Hepatocyte (in vitro differentiated cells): ENCODE results near the gene CBFA2T3. TPM values are rescaled to one million over a fixed set of nuclear protein-coding genes. Genes with fewer than 3 reads are reported as not detected.

Source experiments
- DNase-seq: peaks from one replicate; pipeline ENCODE4 v3.0.0-alpha.2; 2016; ENCODE audit warnings: low spot score
- H2AFZ ChIP-seq: fragments of 200-600 bp; sonication (generic); 2 replicates; pipeline ENCODE4 v1.6.0; 2016; ENCODE audit warnings: antibody characterized with exemption, mild to moderate bottlenecking
- H3K27ac ChIP-seq: fragments of 200-600 bp; sonication (generic); 2 replicates; pipeline ENCODE4 v1.5.1; 2016; ENCODE audit warnings: mild to moderate bottlenecking
- H3K27me3 ChIP-seq: fragments of 200-600 bp; sonication (generic); 2 replicates; pipeline ENCODE4 v1.6.1; 2016
- H3K36me3 ChIP-seq: fragments of 200-600 bp; sonication (generic); replicated peaks from 2 replicates; pipeline ENCODE4 v1.5.1; 2016; ENCODE audit warnings: low read depth; ENCODE audit not compliant: insufficient read depth
- H3K4me1 ChIP-seq: fragments of 200-600 bp; sonication (generic); 2 replicates; pipeline ENCODE4 v1.5.1; 2016; ENCODE audit warnings: mild to moderate bottlenecking, moderate library complexity; ENCODE audit not compliant: insufficient read depth
- H3K4me2 ChIP-seq: fragments of 200-600 bp; sonication (generic); 2 replicates; pipeline ENCODE4 v1.6.0; 2016
- H3K4me3 ChIP-seq: fragments of 200-600 bp; sonication (generic); 2 replicates; pipeline ENCODE4 v1.5.1; 2016; ENCODE audit warnings: mild to moderate bottlenecking
- H3K79me2 ChIP-seq: fragments of 200-600 bp; sonication (generic); 2 replicates; pipeline ENCODE4 v1.6.0; 2017; ENCODE audit warnings: mild to moderate bottlenecking
- H3K9me2 ChIP-seq: fragments of 200-600 bp; sonication (generic); replicated peaks from 2 replicates; pipeline ENCODE4 v1.6.0; 2017; ENCODE audit warnings: mild to moderate bottlenecking; ENCODE audit not compliant: insufficient read depth
- H3K9me3 ChIP-seq: fragments of 200-600 bp; sonication (generic); 2 replicates; pipeline ENCODE4 v1.5.1; 2016; ENCODE audit warnings: low read depth, mild to moderate bottlenecking
- H4K20me1 ChIP-seq: fragments of 200-600 bp; sonication (generic); 2 replicates; pipeline ENCODE4 v1.6.0; 2016; ENCODE audit warnings: mild to moderate bottlenecking; ENCODE audit not compliant: insufficient read depth, poor library complexity, severe bottlenecking
- EZH2 ChIP-seq: fragments of 200-600 bp; sonication (generic); IDR thresholded peaks from 2 replicates; pipeline ENCODE4 v1.6.1; 2016; ENCODE audit warnings: antibody characterized with exemption, mild to moderate bottlenecking, borderline replicate concordance
- EZH2phosphoT487 ChIP-seq: fragments of 200-600 bp; sonication (generic); IDR thresholded peaks from one replicate; pipeline ENCODE4 v1.6.1; 2018; ENCODE audit warnings: antibody characterized with exemption, mild to moderate bottlenecking, low read depth, moderate library complexity; ENCODE audit not compliant: unreplicated experiment, severe bottlenecking
- WGBS: methylation state at CpG from one replicate; pipeline ENCODE4 v1.1.6; 2016; ENCODE audit warnings: low lambda C conversion rate; ENCODE audit errors: missing lambda C conversion rate; 5-methylcytosine and 5-hydroxymethylcytosine counted together
- polyA plus RNA-seq: library from polyadenylated mRNA; unstranded; fragments of >200 nt; fragmentation: Nextera tagmentation; extraction: Ambion mirVana; gene quantifications from 2 replicates; pipeline ENCODE4 v1.2.1, GENCODE V29; 2016
- total RNA-seq: library from RNA; depleted of rRNA; stranded (reverse); fragments of >200 nt; gene quantifications from 2 replicates; pipeline ENCODE4 v1.2.3, GENCODE V29; 2014
- TF ChIP-seq, protein P1 (sequence below): fragments of 200-600 bp; sonication (generic); IDR thresholded peaks from 2 replicates; pipeline ENCODE4 v1.5.1; 2016; ENCODE audit warnings: antibody characterized with exemption, mild to moderate bottlenecking; ENCODE audit not compliant: poor library complexity

Gene CBFA2T3
- total and polyA plus RNA-seq, 2 experiments from 2014 or later: 0.07 to 1.5 TPM

- H3K9me2 ChIP-seq: no peaks in the 10 kb centered on the region
- DNase-seq: no peak
- no peaks in the 10 kb centered on the region for H3K9me3 ChIP-seq
- 57% methylated on average over 9 of the region's 9 CpGs for WGBS
- no peak overlapping the region for H2AFZ ChIP-seq
- H3K4me1 ChIP-seq: no peaks in the 10 kb centered on the region
- H3K27ac ChIP-seq: no peak overlapping the region
- H3K27me3 ChIP-seq: peaks cover 6% of the 10 kb centered on the region
- no peaks in the 10 kb centered on the region for H3K79me2 ChIP-seq
- H4K20me1 ChIP-seq: no peaks in the 10 kb centered on the region
- H3K36me3 ChIP-seq: no peaks in the 10 kb centered on the region
- no peak overlapping the region for H3K4me2 ChIP-seq
- TF ChIP-seq EZH2 (no peak), EZH2phosphoT487 (no peak)
- TF ChIP-seq, protein P1, sequence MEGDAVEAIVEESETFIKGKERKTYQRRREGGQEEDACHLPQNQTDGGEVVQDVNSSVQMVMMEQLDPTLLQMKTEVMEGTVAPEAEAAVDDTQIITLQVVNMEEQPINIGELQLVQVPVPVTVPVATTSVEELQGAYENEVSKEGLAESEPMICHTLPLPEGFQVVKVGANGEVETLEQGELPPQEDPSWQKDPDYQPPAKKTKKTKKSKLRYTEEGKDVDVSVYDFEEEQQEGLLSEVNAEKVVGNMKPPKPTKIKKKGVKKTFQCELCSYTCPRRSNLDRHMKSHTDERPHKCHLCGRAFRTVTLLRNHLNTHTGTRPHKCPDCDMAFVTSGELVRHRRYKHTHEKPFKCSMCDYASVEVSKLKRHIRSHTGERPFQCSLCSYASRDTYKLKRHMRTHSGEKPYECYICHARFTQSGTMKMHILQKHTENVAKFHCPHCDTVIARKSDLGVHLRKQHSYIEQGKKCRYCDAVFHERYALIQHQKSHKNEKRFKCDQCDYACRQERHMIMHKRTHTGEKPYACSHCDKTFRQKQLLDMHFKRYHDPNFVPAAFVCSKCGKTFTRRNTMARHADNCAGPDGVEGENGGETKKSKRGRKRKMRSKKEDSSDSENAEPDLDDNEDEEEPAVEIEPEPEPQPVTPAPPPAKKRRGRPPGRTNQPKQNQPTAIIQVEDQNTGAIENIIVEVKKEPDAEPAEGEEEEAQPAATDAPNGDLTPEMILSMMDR: no peak
- H3K4me3 ChIP-seq: no peak overlapping the region
Observed at GRCh38 chr16:89007371-89008249, 30.6 kb upstream of the CBFA2T3 start.

DNA sequence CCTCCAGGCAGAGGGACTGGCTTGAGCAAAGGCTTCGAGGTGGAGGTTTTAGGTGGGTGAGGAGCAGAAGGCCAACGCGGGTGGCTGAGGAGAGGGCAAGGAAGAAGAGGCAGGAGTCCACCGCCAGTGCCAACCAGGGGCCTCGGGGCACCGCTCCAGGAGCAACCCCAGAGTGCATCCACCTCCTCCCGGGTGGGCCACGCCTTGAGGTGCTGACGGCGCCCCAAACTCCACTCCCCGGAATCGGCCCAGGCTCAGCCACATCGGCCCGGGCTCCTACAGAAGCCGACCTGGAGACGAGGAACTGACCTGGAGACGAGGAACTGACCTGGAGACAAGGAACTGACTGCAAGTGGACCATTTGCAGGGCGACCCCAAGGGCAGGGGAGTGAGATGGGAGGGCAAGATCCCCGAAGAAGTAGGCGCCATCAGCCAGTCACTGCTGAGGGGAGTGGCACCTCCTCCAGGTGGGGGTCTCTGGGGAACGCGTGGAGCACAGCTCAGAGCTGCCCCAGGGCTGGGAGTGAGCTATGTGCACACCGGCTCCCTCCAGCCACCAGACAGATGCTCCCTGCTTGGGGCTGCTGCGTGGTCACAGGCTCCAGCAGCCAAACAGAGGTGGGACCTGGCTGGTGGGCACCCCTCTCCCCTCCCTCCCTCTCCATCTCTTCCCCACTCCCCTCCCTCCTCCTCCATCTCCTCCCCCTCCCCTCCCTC is 29.2 kb upstream of the CBFA2T3 start:
- Histone ChIP-seq H3K27me3 (peaks cover 11% of the 10 kb centered on the region), H3K4me1 (no peaks in the 10 kb centered on the region), H3K9me2 (no peaks in the 10 kb centered on the region), H2AFZ (no peak overlapping the region), H3K36me3 (no peaks in the 10 kb centered on the region), H4K20me1 (no peaks in the 10 kb centered on the region), H3K27ac (no peak overlapping the region), H3K4me2 (no peak overlapping the region), H3K4me3 (no peak overlapping the region), H3K9me3 (no peaks in the 10 kb centered on the region), H3K79me2 (no peaks in the 10 kb centered on the region)
- TF ChIP-seq EZH2 (no peak), EZH2phosphoT487 (no peak)
- TF ChIP-seq, protein P1: no peak
- 82% methylated on average over 22 of the region's 24 CpGs for WGBS
- DNase-seq: no peak

DNA sequence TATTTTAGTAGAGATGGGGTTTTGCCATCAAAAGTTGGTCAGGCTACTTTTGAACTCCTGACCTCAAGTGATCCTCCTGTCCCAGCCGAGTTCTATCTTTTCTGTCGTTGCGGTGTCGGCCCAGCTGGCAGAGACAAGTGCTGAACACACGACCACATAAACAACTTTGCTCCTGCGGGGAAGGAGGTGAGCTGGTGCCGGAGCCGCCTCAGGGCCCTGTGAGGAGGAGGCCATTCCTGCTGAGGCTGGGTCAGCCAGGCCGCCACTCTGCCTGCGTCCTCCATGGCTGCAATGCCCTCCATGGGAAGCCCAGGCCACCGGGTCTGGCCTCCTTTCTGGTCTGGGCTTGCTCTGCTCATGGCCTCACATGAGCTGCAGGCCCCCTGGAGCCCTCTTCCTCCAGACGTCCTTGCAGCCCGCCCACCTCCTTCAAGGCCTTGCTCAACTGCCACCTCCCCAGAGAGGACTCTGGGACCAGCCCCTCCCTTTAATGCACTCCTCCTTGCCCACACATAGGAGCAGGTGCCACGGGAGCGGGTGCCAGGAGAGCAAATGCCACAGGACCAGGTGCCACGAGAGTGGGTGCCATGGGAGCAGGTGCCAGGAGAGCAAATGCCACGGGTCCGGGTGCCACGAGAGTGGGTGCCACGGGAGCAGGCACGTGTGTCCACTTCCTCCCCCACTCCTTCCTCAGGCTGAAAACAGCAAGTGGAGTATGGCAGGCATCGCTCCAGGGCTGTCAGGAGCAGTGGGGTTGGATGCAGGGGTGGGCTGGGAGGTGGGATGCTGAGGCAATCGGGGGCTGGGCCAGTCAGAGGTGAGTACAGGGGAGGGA is 28.4 kb upstream of the CBFA2T3 start:
- Histone ChIP-seq H3K9me2 (no peaks in the 10 kb centered on the region), H3K27me3 (peaks cover 11% of the 10 kb centered on the region)
- 90% methylated on average over 21 of the region's 23 CpGs for WGBS

More for the DNA sequence above, 28.4 kb upstream of the CBFA2T3 start:
- TF ChIP-seq, protein P1: no peak
- no peak for TF ChIP-seq EZH2phosphoT487
- no peak for DNase-seq
- H3K79me2 ChIP-seq: no peaks in the 10 kb centered on the region
- no peaks in the 10 kb centered on the region for H4K20me1 ChIP-seq
- H3K27ac ChIP-seq: no peak overlapping the region
- no peak overlapping the region for H3K4me3 ChIP-seq
- H3K4me2 ChIP-seq: no peak overlapping the region
- H3K9me3 ChIP-seq: no peaks in the 10 kb centered on the region
- no peaks in the 10 kb centered on the region for H3K4me1 ChIP-seq
- no peaks in the 10 kb centered on the region for H3K36me3 ChIP-seq
- H2AFZ ChIP-seq: no peak overlapping the region
